Body of pancreas (tissue), 4 donors: ENCODE data around the gene NBAS. TPM values are rescaled to one million over a fixed set of nuclear protein-coding genes. Genes with fewer than 3 reads are reported as not detected.

Experiments used
- ATAC-seq: fragments of 150-250 bp; one replicate; pipeline ENCODE4 v1.9.1; 2016
- DNase-seq, 4 donors: peaks; one replicate each; pipeline ENCODE4 v3.0.0-alpha.2; 2019
- H3K27ac ChIP-seq, 4 donors: fragments of 200-600 bp; sonication (generic); 1 replicate in 3 of 4; 2 replicates in 1 of 4; pipeline versions ENCODE4 v1.5.1 to v1.6.1; 2016 to 2019; ENCODE audit warnings: mild to moderate bottlenecking in 1 of 4, mixed read lengths in 1 of 4, moderate library complexity in 1 of 4
- H3K27me3 ChIP-seq, 2 donors: fragments of 200-600 bp; sonication (generic); one replicate each; pipeline ENCODE4 v1.6.0; 2016; ENCODE audit warnings: mild to moderate bottlenecking in 1 of 2
- H3K36me3 ChIP-seq, 2 donors: fragments of 200-600 bp; sonication (generic); replicated peaks in 1 of 2; 2 replicates each; pipeline ENCODE4 v1.5.1; 2016; ENCODE audit warnings: low read depth in 2 of 2; ENCODE audit not compliant: insufficient read depth in 1 of 2
- H3K4me1 ChIP-seq: fragments of 200-600 bp; sonication (generic); one replicate; pipeline ENCODE4 v1.6.0; 2016
- H3K4me3 ChIP-seq, 2 donors: fragments of 200-600 bp; sonication (generic); 1 replicate in 1 of 2; 2 replicates in 1 of 2; pipeline ENCODE4 v1.5.1; 2016 to 2019
- H3K9me3 ChIP-seq, 3 donors: fragments of 200-600 bp; sonication (generic); 1 replicate in 2 of 3; 2 replicates in 1 of 3; pipeline ENCODE4 v1.5.1; 2016
- CTCF ChIP-seq, 7 experiments: fragments of 450-650 bp in 4 of 7; fragments of 200-600 bp in 3 of 7; sonication (generic) in 3 of 7; IDR thresholded peaks; one replicate each; pipeline ENCODE4 v1.5.1; 2016 to 2019; ENCODE audit warnings: antibody characterized with exemption in 7 of 7
- POLR2A ChIP-seq, 3 donors: fragments of 450-650 bp; IDR thresholded peaks; one replicate each; pipeline ENCODE4 v1.6.1; 2016; ENCODE audit warnings: antibody characterized with exemption in 3 of 3, mild to moderate bottlenecking in 2 of 3
- WGBS, 2 donors: methylation state at CpG; one replicate each; pipeline ENCODE4 v1.1.5; 2017; 5-methylcytosine and 5-hydroxymethylcytosine counted together
- intact Hi-C: fragments of 100-400 bp; cut with DNase I; formaldehyde crosslinking; loops from one replicate; pipeline ENCODE4 v1.15.1; 2023
- total RNA-seq, 2 donors: library from RNA; depleted of rRNA; stranded (reverse); fragments of >200 nt; gene quantifications; one replicate each; pipeline ENCODE4 v1.1.0, GENCODE V29; 2016

Gene NBAS
- total RNA-seq, 2 donors from 2014 or later, result 34.0 to 35.9 TPM

DNA sequence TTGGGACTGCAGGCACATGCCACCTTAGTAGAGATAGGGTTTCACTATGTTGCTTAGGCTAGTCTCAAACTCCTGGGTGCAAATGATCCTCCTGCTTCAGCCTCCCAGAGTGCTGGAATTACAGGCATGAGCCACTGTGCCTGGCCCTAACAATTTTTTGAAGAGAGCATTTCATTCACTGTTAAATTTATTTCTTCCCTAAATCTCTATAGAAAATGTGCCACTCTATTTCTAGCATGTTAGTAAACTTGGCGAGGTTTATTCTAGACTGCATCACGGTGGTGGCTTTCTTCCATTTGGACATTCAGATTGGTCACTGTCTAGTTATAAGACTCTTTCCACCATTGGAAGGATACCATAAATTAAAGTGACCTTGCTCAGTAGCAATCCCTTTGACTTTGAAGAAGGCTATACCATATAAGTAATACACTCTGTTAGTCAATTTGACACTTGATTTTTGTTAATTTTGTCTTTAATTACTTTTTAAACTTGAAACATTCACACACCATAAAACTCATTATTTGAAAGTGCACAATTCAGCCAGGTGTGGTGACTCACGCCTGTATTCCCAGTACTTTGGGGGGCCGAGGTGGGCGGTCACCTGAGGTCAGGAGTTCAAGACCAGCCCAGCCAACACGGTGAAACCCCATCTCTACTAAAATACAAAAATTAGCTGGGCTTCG, 46.7 kb upstream of the NBAS start:
- intact Hi-C loops, result no loop called here
- TF ChIP-seq POLR2A (IDR thresholded peaks at IDR 0.05) (no peak), CTCF (IDR thresholded peaks at IDR 0.05) (no peak)

GRCh38 chr2:15606481-15607441, 45.6 kb upstream of the NBAS start:
- Histone ChIP-seq H3K36me3 (peaks cover 15 to 57% of the 10 kb centered on the region in 2 donors), H3K4me3 (no peak overlapping the region), H3K27ac (no peak overlapping the region), H3K9me3 (no peaks in the 10 kb centered on the region), H3K4me1 (no peaks in the 10 kb centered on the region), H3K27me3 (no peaks in the 10 kb centered on the region)
- DNase-seq, result no peak
- no peak for ATAC-seq
- intact Hi-C loops, result no loop called here
- 66 to 70% methylated on average over 8 of the region's 8 CpGs for WGBS, 2 donors
- no peak for TF ChIP-seq POLR2A (IDR thresholded peaks at IDR 0.05)
- no peak for TF ChIP-seq CTCF (IDR thresholded peaks at IDR 0.05)

More for the DNA sequence above, 46.7 kb upstream of the NBAS start:
- Histone ChIP-seq H3K4me3 (no peak overlapping the region), H3K27me3 (no peaks in the 10 kb centered on the region), H3K9me3 (no peaks in the 10 kb centered on the region), H3K36me3 (peaks cover 9 to 47% of the 10 kb centered on the region in 2 donors), H3K27ac (no peak overlapping the region), H3K4me1 (no peaks in the 10 kb centered on the region)
- 97% methylated on average over 7 of the region's 7 CpGs for WGBS, 2 donors
- ATAC-seq (no peak), DNase-seq (no peak)

- DNase-seq (no peak), ATAC-seq (no peak)
- no peaks in the 10 kb centered on the region for H3K27me3 ChIP-seq
- WGBS, 2 donors, result 53 to 87% methylated on average over 1 of the region's 1 CpG
- H3K36me3 ChIP-seq, result peaks cover 23 to 68% of the 10 kb centered on the region in 2 donors
- H3K9me3 ChIP-seq, result no peaks in the 10 kb centered on the region
- no peak overlapping the region for H3K4me3 ChIP-seq
- H3K4me1 ChIP-seq, result no peaks in the 10 kb centered on the region
- no peak overlapping the region for H3K27ac ChIP-seq
- TF ChIP-seq POLR2A (IDR thresholded peaks at IDR 0.05), result no peak
- TF ChIP-seq CTCF (IDR thresholded peaks at IDR 0.05), result no peak
- intact Hi-C loops, result no loop called here
Observed at GRCh38 chr2:15605721-15606120, 44.6 kb upstream of the NBAS start.

GRCh38 chr2:15603948-15604347, 42.8 kb upstream of the NBAS start:
- H3K4me3 ChIP-seq, result no peak overlapping the region
- intact Hi-C loops, result no loop called here
- ATAC-seq (no peak), DNase-seq (no peak)
- TF ChIP-seq POLR2A (IDR thresholded peaks at IDR 0.05) (no peak), CTCF (IDR thresholded peaks at IDR 0.05) (no peak)
- H3K36me3 ChIP-seq, result peaks cover 26 to 76% of the 10 kb centered on the region in 2 donors
- H3K4me1 ChIP-seq, result no peaks in the 10 kb centered on the region
- no peaks in the 10 kb centered on the region for H3K9me3 ChIP-seq
- H3K27me3 ChIP-seq, result no peaks in the 10 kb centered on the region
- H3K27ac ChIP-seq, result no peak overlapping the region
- 94 to 96% methylated on average over 2 of the region's 2 CpGs for WGBS, 2 donors
